Stimulated activated CD4-positive, alpha-beta T cell treated with anti-CD3 and anti-CD28 coated beads, Interleukin-4, amount 100 ng/mL, for 48 hours (primary cell): Measurements from ENCODE around the gene EXT2.
A peak's percentile ranks its signal among the peaks of the same experiment; 100 is the strongest.

Source experiments
- DNase-seq, 2 donors: peaks; one replicate each; pipeline ENCODE4 v3.0.0-alpha.2; 2020; ENCODE audit warnings: low read depth in 2 of 2

EXT2 gene

GRCh38 chr11:44267006-44267749 lies 171.7 kb downstream of the EXT2 start:
- no peak for DNase-seq

DNA sequence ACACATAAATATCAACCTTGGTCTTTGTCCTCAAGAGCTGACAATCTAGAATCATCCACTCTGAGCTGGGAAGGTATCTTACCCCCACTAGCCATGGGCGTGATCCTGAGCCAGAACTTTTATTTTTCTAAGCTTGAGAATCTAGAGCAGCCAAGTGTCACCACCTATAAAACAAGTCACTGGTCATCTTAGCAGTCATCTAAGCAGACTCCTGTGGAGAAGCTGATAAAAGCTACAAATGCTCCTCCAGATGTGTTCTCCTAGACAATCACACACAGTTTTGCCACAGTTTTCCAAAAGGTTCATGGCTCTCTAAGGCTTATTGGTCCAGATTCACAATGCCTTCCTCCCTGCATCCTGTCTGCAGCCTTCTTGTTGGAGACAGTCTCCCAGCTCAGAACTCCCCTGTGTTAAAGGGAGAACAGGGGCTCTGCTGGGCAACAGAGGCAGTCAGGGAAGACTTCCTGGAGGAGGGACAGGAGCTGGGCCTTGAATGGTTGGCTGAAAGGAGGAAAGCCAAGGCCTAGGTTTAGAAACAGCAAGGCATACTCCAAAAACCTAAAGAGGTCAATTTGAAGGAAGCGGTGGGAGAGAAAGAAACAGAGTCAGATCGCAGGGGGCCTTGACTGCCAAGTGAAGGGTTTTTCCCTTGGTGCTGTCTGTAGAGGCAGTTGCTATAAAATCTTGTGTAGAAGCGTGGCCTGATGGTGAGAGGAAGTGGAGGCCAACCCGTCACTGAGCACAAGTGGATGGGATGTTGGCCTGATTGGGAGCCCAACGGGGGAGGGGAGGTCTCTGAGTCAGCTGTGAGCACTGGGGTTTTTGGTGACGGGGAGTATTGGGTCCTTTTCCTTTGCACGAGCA lies 172.5 kb downstream of the EXT2 start:
- no peak for DNase-seq

DNA sequence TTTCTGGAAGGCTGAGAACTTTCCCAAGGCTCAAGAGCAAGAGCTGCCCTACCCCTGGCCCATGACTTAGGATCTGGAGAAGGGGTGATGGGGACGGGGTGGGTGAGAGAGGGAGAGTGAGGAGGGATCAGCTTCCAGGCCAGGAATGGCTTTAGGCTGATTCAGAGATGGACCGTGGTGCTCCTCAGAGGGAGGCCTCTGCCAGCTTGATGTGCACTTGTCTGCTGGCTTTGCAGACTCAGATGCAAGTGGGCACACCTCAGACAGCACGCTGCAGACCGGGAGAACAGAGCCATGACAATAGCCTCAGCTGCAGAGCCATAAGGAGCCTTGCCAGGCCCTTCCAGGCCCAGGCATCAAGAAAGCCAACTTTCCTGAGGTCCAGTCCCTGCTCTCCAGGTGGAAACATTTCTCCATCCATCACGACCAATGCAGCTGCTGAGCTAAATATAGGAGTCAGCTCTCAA lies 173.2 kb downstream of the EXT2 start:
- no peak for DNase-seq

- DNase-seq: no peak
Observed at GRCh38 chr11:44269369-44270351, 174.2 kb downstream of the EXT2 start.

DNA sequence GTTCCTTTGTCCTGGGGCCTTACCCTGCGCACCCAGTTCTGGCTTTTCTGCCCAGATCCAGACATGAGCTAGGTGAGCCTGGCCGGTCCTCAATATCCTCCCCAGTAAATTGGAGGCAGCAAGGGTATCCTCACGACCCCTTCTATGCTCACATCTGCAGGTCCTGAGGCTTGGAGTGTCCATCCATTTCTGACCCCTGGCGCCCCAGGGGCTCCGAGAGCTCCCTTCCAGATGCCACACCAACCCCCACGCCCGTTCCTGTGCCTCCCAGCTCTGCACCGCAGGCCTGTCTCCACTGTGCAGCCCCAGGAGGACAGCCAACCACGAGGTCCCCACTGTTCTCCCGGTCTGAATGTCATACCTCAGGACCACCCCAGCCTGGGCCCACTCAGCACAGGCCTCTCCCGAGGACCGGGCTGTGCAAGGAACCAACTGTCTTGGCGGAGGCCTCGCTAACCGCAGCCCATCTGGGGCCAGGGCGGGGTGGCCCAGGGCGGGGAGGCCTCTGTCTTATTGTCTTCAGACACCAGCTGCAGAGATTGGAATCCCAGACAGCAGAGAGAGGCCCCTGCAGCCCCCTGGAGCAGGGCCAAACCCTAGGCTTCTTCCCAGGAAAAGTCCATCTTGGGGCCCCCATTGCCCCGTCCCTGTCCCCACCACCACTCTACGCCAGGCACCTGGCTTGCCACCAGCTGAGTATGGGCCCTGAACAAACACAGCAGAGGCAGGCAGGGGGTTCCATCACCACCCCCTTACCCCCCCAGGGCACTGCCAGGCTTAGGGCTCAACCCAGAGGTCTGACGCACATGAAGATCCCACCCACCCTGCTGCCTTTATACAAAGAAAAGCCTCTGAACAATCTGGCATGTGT lies 175.2 kb downstream of the EXT2 start:
- no peak for DNase-seq

GRCh38 chr11:44271286-44271685 lies 175.8 kb downstream of the EXT2 start:
- DNase-seq: no peak

GRCh38 chr11:44274404-44274803 lies 178.9 kb downstream of the EXT2 start:
- no peak for DNase-seq

DNA sequence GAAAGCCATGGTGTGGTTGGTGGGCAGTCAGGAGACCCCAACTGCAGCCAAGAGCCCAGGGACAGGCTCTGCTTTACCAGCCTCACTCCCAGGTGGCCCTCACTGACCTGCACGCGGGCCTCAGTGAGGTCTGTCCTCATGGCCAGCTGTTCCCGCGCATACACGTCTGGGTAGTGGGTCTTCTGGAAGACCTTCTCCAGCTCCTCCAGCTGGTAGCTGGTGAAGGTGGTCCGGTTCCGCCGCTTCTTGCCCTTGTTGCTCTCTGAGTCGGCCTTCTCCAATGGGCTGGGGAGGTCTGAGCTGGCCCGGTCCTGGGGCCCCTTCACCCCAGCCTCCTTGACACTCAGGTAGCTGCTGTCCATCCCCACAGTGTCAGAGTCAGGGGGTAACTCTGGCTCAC lies 179.8 kb downstream of the EXT2 start:
- DNase-seq: no peak

DNA sequence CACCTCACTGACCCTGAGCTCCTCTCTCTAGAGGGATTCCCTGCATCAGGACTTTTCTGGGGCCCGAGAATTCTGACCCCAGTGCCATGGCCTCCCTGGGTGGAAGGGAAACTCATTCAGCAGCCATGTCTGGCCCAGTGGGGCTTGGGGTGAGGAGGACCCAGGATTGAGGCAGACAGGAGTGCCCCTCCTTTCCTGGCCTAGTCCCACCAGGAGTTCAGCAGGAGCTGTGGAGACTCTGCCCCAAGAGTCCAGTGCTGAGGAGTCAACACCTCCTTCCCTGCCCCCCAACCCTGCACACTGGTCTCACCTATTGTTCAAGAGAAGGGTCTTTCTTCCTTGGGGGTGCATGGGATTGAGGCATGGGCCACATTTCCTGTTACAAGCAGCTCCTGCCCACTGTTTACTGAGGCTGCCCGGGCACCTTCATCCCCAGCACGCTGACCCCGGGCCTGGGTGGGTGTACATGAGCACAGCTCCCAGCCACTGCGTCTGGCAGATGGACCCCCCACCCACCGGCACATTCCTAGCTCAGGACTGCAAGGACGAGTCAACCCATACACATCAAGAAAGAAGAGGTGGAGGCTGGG lies 180.6 kb downstream of the EXT2 start:
- no peak for DNase-seq

GRCh38 chr11:44277196-44278090 lies 182.0 kb downstream of the EXT2 start:
- DNase-seq: no peak

DNA sequence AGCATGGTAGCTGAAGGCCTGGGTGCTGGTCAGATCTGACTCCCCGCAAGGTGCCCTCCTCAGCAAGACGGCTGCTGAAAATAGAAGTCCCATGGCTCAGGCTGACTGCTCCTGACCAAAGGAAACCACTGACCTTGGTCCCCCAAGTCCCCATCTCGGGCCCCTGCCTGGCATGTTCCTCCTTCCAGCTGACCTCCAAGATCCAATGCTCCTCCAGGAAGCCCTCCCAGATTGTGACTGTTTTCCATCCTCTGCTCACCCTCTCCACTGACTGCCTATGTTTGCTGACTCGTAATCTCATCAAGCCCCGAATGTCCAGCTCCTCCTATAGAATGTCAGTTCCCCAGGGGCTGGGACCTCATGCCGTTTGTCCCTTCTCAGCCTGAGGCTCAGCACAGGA lies 184.0 kb downstream of the EXT2 start:
- no peak for DNase-seq

DNA sequence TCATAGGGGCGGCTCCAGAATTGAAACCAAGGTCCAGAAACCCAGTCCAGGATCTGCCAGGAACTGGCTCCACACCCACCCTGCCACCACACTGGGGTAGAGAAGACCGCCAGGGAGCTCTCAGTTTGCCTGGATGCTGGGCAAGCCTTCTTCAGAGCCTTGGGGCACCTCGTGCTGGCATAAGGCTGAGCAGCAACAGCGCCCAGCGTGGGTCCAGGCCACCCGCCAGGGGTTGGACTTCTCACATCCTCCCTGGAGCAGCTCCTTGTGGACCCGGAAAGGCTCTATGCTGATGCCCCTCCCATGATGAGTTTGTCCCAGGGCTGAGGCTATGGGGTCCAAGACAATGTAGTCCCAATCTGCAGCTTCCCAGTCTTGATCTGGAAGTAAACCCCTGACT lies 184.8 kb downstream of the EXT2 start:
- DNase-seq: no peak

DNA sequence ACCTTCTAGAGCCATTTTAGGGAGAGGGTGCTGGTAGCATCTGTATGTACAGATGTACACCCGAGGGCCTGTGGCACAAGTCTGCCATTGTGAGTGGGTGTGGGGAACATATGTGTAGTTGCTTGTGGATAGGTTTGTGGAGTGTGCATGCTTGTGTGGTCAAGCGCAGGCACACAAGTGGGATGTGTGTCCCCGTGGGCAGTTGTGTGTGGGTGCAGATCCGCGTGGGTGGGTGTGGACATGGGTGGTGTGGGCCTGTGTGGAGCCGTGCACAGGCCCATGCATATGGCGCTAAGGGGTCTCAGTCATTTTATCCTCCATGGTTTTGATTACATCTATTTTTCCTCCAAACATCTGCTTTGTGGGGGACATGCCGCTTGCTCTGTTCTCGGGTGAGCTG lies 185.7 kb downstream of the EXT2 start:
- DNase-seq: no peak

- no peak for DNase-seq
Observed at GRCh38 chr11:44282620-44283019, 187.1 kb downstream of the EXT2 start.

DNA sequence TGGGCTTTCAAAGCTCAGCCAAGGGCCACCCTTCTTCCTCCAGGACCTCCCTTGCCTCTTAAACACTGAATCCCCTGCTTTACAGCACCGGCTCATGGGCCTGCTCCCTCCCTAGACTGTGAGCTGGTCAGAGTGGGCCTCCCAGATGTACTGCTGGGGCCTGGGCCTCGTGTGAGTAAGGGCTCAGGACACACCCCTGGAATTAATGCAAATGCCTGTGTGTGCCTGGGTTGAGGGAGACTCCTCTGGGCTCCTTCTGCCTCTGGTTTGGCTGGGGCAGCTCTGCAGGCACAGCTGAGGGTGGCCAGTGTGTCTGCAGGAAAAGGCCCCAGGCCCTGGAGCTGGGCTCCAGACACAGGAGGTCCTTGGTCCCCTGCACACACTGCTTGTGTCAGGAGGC lies 190.3 kb downstream of the EXT2 start:
- DNase-seq: no peak

GRCh38 chr11:44286268-44286880 lies 190.9 kb downstream of the EXT2 start:
- peak; percentile 48 to 58 for DNase-seq

GRCh38 chr11:44286911-44287310 lies 191.4 kb downstream of the EXT2 start:
- DNase-seq: no peak

- no peak for DNase-seq
Observed at GRCh38 chr11:44288133-44288526, 192.7 kb downstream of the EXT2 start.

DNA sequence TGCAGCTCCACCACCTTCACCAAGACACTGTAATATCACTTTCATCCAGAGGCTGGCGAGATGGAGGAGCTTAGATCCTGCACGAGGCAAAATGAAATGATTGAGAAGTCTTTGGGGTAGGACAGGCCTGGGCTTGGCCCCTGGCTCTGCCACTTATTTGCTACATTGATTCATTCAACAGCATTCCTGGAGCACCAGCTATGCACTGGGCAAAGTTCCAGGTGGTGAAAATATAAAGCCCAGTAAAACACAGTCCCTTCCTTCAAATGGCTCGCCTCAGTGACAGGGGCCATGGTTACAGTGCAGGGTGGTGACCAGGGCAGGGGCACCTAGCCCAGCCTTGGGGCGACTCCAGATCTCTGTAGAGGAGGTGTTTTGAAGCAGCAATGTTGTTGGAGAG lies 194.7 kb downstream of the EXT2 start:
- no peak for DNase-seq
